Gastrocnemius medialis (tissue), 4 donors: Measurements from ENCODE around the gene CNIH3.

Experiments used
- POLR2A ChIP-seq, 2 donors: fragments of 450-650 bp; IDR thresholded peaks; one replicate each; pipeline ENCODE4 v1.6.1; 2017; ENCODE audit warnings: antibody characterized with exemption in 2 of 2, mild to moderate bottlenecking in 2 of 2, moderate library complexity in 2 of 2
- TF ChIP-seq, protein P1 (sequence below), 5 experiments: fragments of 450-650 bp in 3 of 5; fragments of 200-600 bp in 2 of 5; sonication (generic) in 2 of 5; IDR thresholded peaks in 4 of 5; conservative IDR thresholded peaks in 1 of 5; 1 replicate in 4 of 5; 2 replicates in 1 of 5; pipeline ENCODE4 v1.5.1; 2016 to 2019; ENCODE audit warnings: antibody characterized with exemption in 5 of 5, mild to moderate bottlenecking in 3 of 5, moderate library complexity in 3 of 5

DNA sequence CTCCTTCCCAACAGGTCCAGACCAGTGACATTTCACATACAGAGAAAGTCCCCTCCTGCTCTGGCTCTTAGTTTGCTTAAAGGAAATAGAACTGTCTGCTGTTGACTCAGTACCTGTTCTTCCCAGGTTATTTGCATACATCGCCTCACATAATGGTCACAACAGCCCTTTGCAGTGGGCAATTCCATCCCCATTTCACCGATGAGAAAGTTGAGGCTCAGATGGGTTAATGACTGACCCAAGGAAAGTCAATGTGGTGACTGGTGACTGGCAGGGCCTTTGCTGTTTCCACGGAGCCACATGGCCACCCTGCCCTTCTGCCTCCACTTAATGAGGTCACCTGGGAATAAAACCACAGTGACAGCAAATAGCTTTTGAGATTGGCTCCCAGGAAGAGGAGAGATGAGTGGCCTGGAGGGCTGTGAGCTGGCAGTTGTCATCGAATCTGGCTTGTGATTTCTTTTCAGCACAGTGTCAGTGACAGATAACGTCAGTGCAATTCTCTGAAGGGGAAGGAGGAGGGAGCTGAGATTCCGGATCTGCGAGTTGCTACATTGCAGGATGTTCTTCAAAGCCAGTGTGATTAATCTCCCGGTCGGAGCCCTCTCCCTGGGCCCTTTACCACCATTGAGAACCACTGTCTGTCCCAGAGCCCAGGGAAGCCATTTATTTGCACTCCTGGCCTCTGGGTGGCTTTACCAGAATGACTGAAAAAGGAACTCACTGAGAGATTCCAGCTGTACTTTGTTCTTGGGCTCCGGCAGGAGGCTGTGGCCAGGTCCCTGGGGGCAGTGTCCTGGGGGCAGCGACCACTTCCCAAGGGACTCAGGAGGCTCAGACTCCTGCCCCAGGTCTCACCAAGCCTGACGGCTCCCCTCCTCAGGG is 117.2 kb downstream of the CNIH3 start:
- TF ChIP-seq, protein P1, sequence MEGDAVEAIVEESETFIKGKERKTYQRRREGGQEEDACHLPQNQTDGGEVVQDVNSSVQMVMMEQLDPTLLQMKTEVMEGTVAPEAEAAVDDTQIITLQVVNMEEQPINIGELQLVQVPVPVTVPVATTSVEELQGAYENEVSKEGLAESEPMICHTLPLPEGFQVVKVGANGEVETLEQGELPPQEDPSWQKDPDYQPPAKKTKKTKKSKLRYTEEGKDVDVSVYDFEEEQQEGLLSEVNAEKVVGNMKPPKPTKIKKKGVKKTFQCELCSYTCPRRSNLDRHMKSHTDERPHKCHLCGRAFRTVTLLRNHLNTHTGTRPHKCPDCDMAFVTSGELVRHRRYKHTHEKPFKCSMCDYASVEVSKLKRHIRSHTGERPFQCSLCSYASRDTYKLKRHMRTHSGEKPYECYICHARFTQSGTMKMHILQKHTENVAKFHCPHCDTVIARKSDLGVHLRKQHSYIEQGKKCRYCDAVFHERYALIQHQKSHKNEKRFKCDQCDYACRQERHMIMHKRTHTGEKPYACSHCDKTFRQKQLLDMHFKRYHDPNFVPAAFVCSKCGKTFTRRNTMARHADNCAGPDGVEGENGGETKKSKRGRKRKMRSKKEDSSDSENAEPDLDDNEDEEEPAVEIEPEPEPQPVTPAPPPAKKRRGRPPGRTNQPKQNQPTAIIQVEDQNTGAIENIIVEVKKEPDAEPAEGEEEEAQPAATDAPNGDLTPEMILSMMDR (IDR thresholded peaks at IDR 0.05 in 4 of 5, conservative IDR thresholded peaks at IDR 0.05 in 1 of 5), result no peak
- peak in 1 of 2 donors; percentile 41 for TF ChIP-seq POLR2A (IDR thresholded peaks at IDR 0.05)
